ENCODE results near the gene MAPKAPK3.
A peak's percentile ranks its signal among the peaks of the same experiment; 100 is the strongest.

Gene MAPKAPK3

GRCh38 chr3:50666837-50667236 is 49.9 kb downstream of the MAPKAPK3 start:
- no peak; the same call in none of the 3 replicates for ATAC-seq
- TF ChIP-seq GLIS3 (CRISPR knock-in tag; IDR thresholded peaks at IDR 0.05) (no peak), ISL1 (CRISPR knock-in tag; IDR thresholded peaks at IDR 0.05) (peak; percentile 23; the same call in 1 of the 2 replicates)
- TF ChIP-seq, protein P1, sequence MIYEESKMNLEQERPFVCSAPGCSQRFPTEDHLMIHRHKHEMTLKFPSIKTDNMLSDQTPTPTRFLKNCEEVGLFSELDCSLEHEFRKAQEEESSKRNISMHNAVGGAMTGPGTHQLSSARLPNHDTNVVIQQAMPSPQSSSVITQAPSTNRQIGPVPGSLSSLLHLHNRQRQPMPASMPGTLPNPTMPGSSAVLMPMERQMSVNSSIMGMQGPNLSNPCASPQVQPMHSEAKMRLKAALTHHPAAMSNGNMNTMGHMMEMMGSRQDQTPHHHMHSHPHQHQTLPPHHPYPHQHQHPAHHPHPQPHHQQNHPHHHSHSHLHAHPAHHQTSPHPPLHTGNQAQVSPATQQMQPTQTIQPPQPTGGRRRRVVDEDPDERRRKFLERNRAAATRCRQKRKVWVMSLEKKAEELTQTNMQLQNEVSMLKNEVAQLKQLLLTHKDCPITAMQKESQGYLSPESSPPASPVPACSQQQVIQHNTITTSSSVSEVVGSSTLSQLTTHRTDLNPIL (CRISPR knock-in tag; IDR thresholded peaks at IDR 0.05; ENCODE audit: low read depth), result no peak

- TF ChIP-seq PATZ1 (CRISPR knock-in tag; IDR thresholded peaks at IDR 0.05; ENCODE audit: borderline replicate concordance), result no peak
- no peak for TF ChIP-seq GLIS3 (CRISPR knock-in tag; IDR thresholded peaks at IDR 0.05)
- no peak for TF ChIP-seq TOX (CRISPR knock-in tag; IDR thresholded peaks at IDR 0.05; ENCODE audit: borderline replicate concordance)
- TF ChIP-seq PPARA (CRISPR knock-in tag; IDR thresholded peaks at IDR 0.05; ENCODE audit: borderline replicate concordance), result no peak
- no peak for TF ChIP-seq ZC3H10 (CRISPR knock-in tag; IDR thresholded peaks at IDR 0.05)
- no peak for TF ChIP-seq RARB (CRISPR knock-in tag; IDR thresholded peaks at IDR 0.05)
- TF ChIP-seq ZFP30 (CRISPR knock-in tag; IDR thresholded peaks at IDR 0.05), result no peak
- peak; percentile 46; the same call in 1 of the 2 replicates for TF ChIP-seq ZFP3 (CRISPR knock-in tag; IDR thresholded peaks at IDR 0.05)
- no peak for TF ChIP-seq ARNTL (CRISPR knock-in tag; IDR thresholded peaks at IDR 0.05; ENCODE audit: borderline replicate concordance, low read depth)
- no peak for TF ChIP-seq CSRNP3 (CRISPR knock-in tag; IDR thresholded peaks at IDR 0.05)
- TF ChIP-seq ISL1 (CRISPR knock-in tag; IDR thresholded peaks at IDR 0.05), result peak; percentile 70
- TF ChIP-seq, protein P1 (CRISPR knock-in tag; IDR thresholded peaks at IDR 0.05; ENCODE audit: low read depth), result no peak
- TF ChIP-seq, protein P2, sequence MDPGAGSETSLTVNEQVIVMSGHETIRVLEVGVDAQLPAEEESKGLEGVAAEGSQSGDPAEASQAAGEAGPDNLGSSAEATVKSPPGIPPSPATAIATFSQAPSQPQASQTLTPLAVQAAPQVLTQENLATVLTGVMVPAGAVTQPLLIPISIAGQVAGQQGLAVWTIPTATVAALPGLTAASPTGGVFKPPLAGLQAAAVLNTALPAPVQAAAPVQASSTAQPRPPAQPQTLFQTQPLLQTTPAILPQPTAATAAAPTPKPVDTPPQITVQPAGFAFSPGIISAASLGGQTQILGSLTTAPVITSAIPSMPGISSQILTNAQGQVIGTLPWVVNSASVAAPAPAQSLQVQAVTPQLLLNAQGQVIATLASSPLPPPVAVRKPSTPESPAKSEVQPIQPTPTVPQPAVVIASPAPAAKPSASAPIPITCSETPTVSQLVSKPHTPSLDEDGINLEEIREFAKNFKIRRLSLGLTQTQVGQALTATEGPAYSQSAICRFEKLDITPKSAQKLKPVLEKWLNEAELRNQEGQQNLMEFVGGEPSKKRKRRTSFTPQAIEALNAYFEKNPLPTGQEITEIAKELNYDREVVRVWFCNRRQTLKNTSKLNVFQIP (CRISPR knock-in tag; IDR thresholded peaks at IDR 0.05; ENCODE audit: borderline replicate concordance, low read depth), result no peak
- TF ChIP-seq ZNF8 (CRISPR knock-in tag; IDR thresholded peaks at IDR 0.05), result no peak
- TF ChIP-seq ESRRG (CRISPR knock-in tag; IDR thresholded peaks at IDR 0.05), result no peak
- no peak for TF ChIP-seq CSDC2 (CRISPR knock-in tag; IDR thresholded peaks at IDR 0.05)
- TF ChIP-seq TCF4 (CRISPR knock-in tag; IDR thresholded peaks at IDR 0.05; ENCODE audit: borderline replicate concordance), result no peak
- TF ChIP-seq SNAI2 (CRISPR knock-in tag; IDR thresholded peaks at IDR 0.05), result 0 out of 2 replicates have a peak, but pooled peaks have one; percentile 27
- TF ChIP-seq ZNF565 (CRISPR knock-in tag; conservative IDR thresholded peaks at IDR 0.05; ENCODE audit: low read depth), result no peak
- TF ChIP-seq BACH2 (CRISPR knock-in tag; IDR thresholded peaks at IDR 0.05; ENCODE audit: borderline replicate concordance), result no peak
- no peak for TF ChIP-seq ZNF70 (CRISPR knock-in tag; IDR thresholded peaks at IDR 0.05)
- TF ChIP-seq TSHZ2 (CRISPR knock-in tag; IDR thresholded peaks at IDR 0.05), result no peak
- peak; percentile 85 for ATAC-seq
Measured at GRCh38 chr3:50671331-50671730, 54.4 kb downstream of the MAPKAPK3 start.
